Nephron (organoid): ENCODE results near the gene ALG12.

Experiments used
- H3K27ac Mint-ChIP-seq, 3 experiments: 2 replicates each; pipeline ENCODE4 v1.8.0; 2020; ENCODE audit warnings: mixed read lengths in 3 of 3, mild to moderate bottlenecking in 2 of 3, moderate library complexity in 1 of 3
- H3K27me3 Mint-ChIP-seq: 2 replicates; pipeline ENCODE4 v1.8.0; 2021; ENCODE audit warnings: low read depth, mild to moderate bottlenecking, moderate library complexity, mixed read lengths
- H3K36me3 Mint-ChIP-seq: 2 replicates; pipeline ENCODE4 v1.8.0; 2020; ENCODE audit warnings: low read depth, mixed read lengths
- H3K4me1 Mint-ChIP-seq: 2 replicates; pipeline ENCODE4 v1.8.0; 2020; ENCODE audit warnings: mixed read lengths
- H3K4me3 Mint-ChIP-seq, 3 experiments: 2 replicates each; pipeline ENCODE4 v1.8.0; 2020; ENCODE audit warnings: mild to moderate bottlenecking in 3 of 3, mixed read lengths in 3 of 3, moderate library complexity in 2 of 3
- H3K9me3 Mint-ChIP-seq: 2 replicates; pipeline ENCODE4 v1.8.0; 2020; ENCODE audit warnings: mixed read lengths
- CTCF ChIP-seq, 3 experiments: fragments of 200-600 bp; sonication (generic); IDR thresholded peaks; one replicate each; pipeline ENCODE4 v1.5.0; 2021; ENCODE audit warnings: antibody characterized with exemption in 3 of 3; ENCODE audit not compliant: unreplicated experiment in 3 of 3

ALG12 gene

GRCh38 chr22:49884503-49885260 lies 33.6 kb downstream of the ALG12 start:
- peaks cover 60% of the 10 kb centered on the region for H3K9me3 Mint-ChIP-seq
- no peaks in the 10 kb centered on the region for H3K27me3 Mint-ChIP-seq
- H3K36me3 Mint-ChIP-seq: peaks cover 94% of the 10 kb centered on the region
- peaks cover 11% of the 10 kb centered on the region for H3K4me1 Mint-ChIP-seq
- H3K27ac Mint-ChIP-seq: no peak overlapping the region
- H3K4me3 Mint-ChIP-seq: no peak overlapping the region
- no peak for TF ChIP-seq CTCF (IDR thresholded peaks at IDR 0.05; ENCODE audit: unreplicated experiment in 3 of 3)

GRCh38 chr22:49884075-49884474 lies 34.2 kb downstream of the ALG12 start:
- no peak for TF ChIP-seq CTCF (IDR thresholded peaks at IDR 0.05; ENCODE audit: unreplicated experiment in 3 of 3)
- H3K36me3 Mint-ChIP-seq: peaks cover 94% of the 10 kb centered on the region
- H3K27ac Mint-ChIP-seq: no peak overlapping the region
- H3K9me3 Mint-ChIP-seq: peaks cover 59% of the 10 kb centered on the region
- H3K4me3 Mint-ChIP-seq: no peak overlapping the region
- H3K4me1 Mint-ChIP-seq: peaks cover 11% of the 10 kb centered on the region
- H3K27me3 Mint-ChIP-seq: no peaks in the 10 kb centered on the region

- Mint-ChIP-seq H3K9me3 (peaks cover 61% of the 10 kb centered on the region), H3K27ac (no peak overlapping the region), H3K4me3 (no peak overlapping the region), H3K36me3 (peaks cover 92% of the 10 kb centered on the region), H3K4me1 (peaks cover 11% of the 10 kb centered on the region), H3K27me3 (no peaks in the 10 kb centered on the region)
- no peak for TF ChIP-seq CTCF (IDR thresholded peaks at IDR 0.05; ENCODE audit: unreplicated experiment in 3 of 3)
These were observed 35.0 kb downstream of the ALG12 start for GRCh38 chr22:49883294-49883640.

- H3K9me3 Mint-ChIP-seq: peaks cover 61% of the 10 kb centered on the region
These were observed 35.5 kb downstream of the ALG12 start for GRCh38 chr22:49882519-49883293.

GRCh38 chr22:49881856-49882255 lies 36.4 kb downstream of the ALG12 start:
- peaks cover 90% of the 10 kb centered on the region for H3K36me3 Mint-ChIP-seq
- no peak overlapping the region for H3K4me3 Mint-ChIP-seq
- H3K9me3 Mint-ChIP-seq: peaks cover 59% of the 10 kb centered on the region
- no peak for TF ChIP-seq CTCF (IDR thresholded peaks at IDR 0.05; ENCODE audit: unreplicated experiment in 3 of 3)
- peaks cover under 1% of the 10 kb centered on the region for H3K4me1 Mint-ChIP-seq
- no peak overlapping the region for H3K27ac Mint-ChIP-seq
- no peaks in the 10 kb centered on the region for H3K27me3 Mint-ChIP-seq

More at GRCh38 chr22:49882519-49883293, 35.5 kb downstream of the ALG12 start:
- no peak for TF ChIP-seq CTCF (IDR thresholded peaks at IDR 0.05; ENCODE audit: unreplicated experiment in 3 of 3)
- Mint-ChIP-seq H3K4me1 (peaks cover 7% of the 10 kb centered on the region), H3K27ac (no peak overlapping the region), H3K36me3 (peaks cover 92% of the 10 kb centered on the region), H3K4me3 (no peak overlapping the region), H3K27me3 (no peaks in the 10 kb centered on the region)
